ENCODE results near the gene MTARC1.

GRCh38 chr1:220748936-220749335 is 37.8 kb upstream of the MTARC1 start:
- TF ChIP-seq POLR2AphosphoS5 (IDR thresholded peaks at IDR 0.05; ENCODE audit: low read depth, low read length): no peak
- no peak for TF ChIP-seq TAF1 (IDR thresholded peaks at IDR 0.05; ENCODE audit: borderline replicate concordance, insufficient read depth, low read length)
- no peak for TF ChIP-seq SIN3A (IDR thresholded peaks at IDR 0.05; ENCODE audit: borderline replicate concordance, insufficient read depth, low read length)
- TF ChIP-seq REST (IDR thresholded peaks at IDR 0.05; ENCODE audit: insufficient read depth in 1 of 2, low read depth in 2 of 2, low read length in 2 of 2): no peak
